ENCODE measurements around the gene RB1. TPM values are rescaled to one million over a fixed set of nuclear protein-coding genes. Genes with fewer than 3 reads are reported as not detected.
"Not testable (repeated sequence)": the region's sequence is repeated elsewhere in the genome, so short reads cannot be mapped to it uniquely, and the experiment has no call there.

RB1 gene
- total RNA-seq, 1 experiment from 2014 or later: 43.4 TPM

DNA sequence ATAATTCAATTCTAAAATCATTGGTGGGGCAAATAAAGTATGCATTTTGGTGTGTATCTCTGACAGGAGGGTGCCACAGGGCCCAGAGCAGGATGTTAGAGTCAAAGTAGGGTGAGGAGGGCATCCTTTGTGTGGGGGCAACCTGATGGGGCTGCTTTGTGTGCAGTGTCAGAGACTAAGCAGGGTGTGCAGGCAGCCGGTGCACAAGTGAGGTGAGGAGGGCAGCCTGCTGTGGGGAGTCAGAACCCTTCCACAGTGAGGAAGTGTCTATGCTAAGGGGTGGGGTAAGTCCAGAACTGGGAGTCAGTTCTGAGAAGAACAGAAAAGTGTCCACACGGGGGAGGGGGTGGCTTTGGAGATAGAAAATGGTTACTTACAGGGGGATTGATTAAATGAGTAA, 40.7 kb downstream of the RB1 start:
- Mint-ChIP-seq H3K4me3 (ENCODE audit: unreplicated experiment) (no peak overlapping the region), H3K27ac (ENCODE audit: low read depth, unreplicated experiment) (no peak overlapping the region), H3K27me3 (ENCODE audit: insufficient read depth, unreplicated experiment) (no peaks in the 10 kb centered on the region), H3K4me1 (ENCODE audit: insufficient read depth, unreplicated experiment) (no peaks in the 10 kb centered on the region), H3K36me3 (ENCODE audit: insufficient read depth, unreplicated experiment) (peaks cover 27% of the 10 kb centered on the region), H3K9me3 (ENCODE audit: unreplicated experiment) (peaks cover 3% of the 10 kb centered on the region)
- BruUV-seq (replicated peaks): no TSS peak
- intact Hi-C loops (cut with micrococcal nuclease): no loop called here
- TF ChIP-seq, protein P1, sequence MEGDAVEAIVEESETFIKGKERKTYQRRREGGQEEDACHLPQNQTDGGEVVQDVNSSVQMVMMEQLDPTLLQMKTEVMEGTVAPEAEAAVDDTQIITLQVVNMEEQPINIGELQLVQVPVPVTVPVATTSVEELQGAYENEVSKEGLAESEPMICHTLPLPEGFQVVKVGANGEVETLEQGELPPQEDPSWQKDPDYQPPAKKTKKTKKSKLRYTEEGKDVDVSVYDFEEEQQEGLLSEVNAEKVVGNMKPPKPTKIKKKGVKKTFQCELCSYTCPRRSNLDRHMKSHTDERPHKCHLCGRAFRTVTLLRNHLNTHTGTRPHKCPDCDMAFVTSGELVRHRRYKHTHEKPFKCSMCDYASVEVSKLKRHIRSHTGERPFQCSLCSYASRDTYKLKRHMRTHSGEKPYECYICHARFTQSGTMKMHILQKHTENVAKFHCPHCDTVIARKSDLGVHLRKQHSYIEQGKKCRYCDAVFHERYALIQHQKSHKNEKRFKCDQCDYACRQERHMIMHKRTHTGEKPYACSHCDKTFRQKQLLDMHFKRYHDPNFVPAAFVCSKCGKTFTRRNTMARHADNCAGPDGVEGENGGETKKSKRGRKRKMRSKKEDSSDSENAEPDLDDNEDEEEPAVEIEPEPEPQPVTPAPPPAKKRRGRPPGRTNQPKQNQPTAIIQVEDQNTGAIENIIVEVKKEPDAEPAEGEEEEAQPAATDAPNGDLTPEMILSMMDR (IDR thresholded peaks at IDR 0.05; ENCODE audit: unreplicated experiment): no peak
- POLR2A ChIA-PET: interaction anchor here (0.7 kb wide), 1 partner anchor 103 kb away, joined by 3 read pairs; no protein-coding TSS in a partner anchor
- no peak for DNase-seq (ENCODE audit: unreplicated experiment)
- CTCF ChIA-PET: interaction anchor here (0.6 kb wide), 1 partner anchor 403 kb away, joined by 3 read pairs; no protein-coding TSS in a partner anchor

DNA sequence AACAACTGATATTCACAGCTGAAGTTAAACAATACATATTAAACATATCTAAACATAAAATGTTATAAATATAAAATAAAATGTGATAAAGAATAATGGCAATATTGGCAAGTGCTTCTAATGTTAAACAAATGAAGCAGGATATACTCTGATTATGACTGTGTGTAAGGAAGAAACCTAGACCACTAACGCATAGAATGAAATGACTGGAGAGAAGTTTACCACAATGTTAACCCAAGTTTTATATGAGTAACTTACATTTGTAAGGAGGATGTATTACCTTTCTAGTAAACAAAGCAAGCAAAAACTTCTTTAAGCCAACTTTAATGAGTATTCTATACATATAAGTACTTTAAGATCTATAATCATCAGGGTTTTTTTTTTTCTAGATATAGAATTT, 43.0 kb downstream of the RB1 start:
- no peak for DNase-seq (ENCODE audit: unreplicated experiment)
- no peaks in the 10 kb centered on the region for H3K4me1 Mint-ChIP-seq (ENCODE audit: insufficient read depth, unreplicated experiment)
- ChIA-PET POLR2A (no interaction called here), CTCF (interaction anchor here (0.6 to 0.7 kb wide), 3 partner anchors 11 to 97 kb away, joined by 3 to 5 read pairs (median 4); no protein-coding TSS in a partner anchor)
- TF ChIP-seq, protein P1 (IDR thresholded peaks at IDR 0.05; ENCODE audit: unreplicated experiment): no peak
- H3K36me3 Mint-ChIP-seq (ENCODE audit: insufficient read depth, unreplicated experiment): peaks cover 44% of the 10 kb centered on the region
- no peak overlapping the region for H3K4me3 Mint-ChIP-seq (ENCODE audit: unreplicated experiment)
- H3K9me3 Mint-ChIP-seq (ENCODE audit: unreplicated experiment): peaks cover 18% of the 10 kb centered on the region
- no peak overlapping the region for H3K27ac Mint-ChIP-seq (ENCODE audit: low read depth, unreplicated experiment)
- intact Hi-C loops (cut with micrococcal nuclease): no loop called here
- no TSS peak for BruUV-seq (replicated peaks)
- H3K27me3 Mint-ChIP-seq (ENCODE audit: insufficient read depth, unreplicated experiment): no peaks in the 10 kb centered on the region

DNA sequence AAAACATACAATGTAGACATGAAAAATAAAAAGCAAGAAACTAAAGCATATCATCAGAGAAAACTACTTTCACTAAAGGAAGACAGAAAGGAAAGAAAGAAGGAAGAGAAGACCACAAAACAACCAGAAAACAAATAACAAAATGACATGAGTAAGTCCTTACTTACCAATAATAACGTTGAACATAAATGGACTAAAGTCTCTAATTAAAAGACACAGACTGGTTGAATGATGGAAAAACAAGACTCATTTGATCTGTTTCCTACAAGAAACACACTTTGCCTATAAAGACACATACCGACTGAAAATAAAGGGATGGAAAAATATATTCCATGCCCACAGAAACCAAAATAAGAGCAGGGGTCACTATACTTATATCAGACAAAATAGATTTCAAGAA, 46.0 kb downstream of the RB1 start:
- Mint-ChIP-seq H3K27ac (ENCODE audit: low read depth, unreplicated experiment) (no peak overlapping the region), H3K9me3 (ENCODE audit: unreplicated experiment) (peaks cover 28% of the 10 kb centered on the region)
- TF ChIP-seq, protein P1 (IDR thresholded peaks at IDR 0.05; ENCODE audit: unreplicated experiment): no peak

DNA sequence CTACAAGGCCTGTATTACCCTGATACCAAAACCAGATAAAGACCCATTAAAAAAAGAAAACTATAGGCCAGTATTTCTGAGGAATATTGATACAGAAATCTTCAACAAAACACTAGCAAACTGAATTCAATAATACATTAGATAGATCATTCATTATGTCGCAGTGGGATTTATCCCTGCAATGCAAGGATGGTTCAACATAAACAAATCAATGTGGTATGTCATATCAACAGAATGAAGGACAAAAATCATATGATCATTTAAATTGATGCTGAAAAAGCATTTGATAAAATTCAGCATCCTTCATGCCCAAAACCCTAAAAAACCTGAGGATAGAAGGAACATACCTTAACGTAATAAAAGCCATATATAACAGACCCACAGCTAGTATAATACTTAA, 50.0 kb downstream of the RB1 start:
- Mint-ChIP-seq H3K27me3 (ENCODE audit: insufficient read depth, unreplicated experiment) (no peaks in the 10 kb centered on the region), H3K4me3 (ENCODE audit: unreplicated experiment) (no peak overlapping the region), H3K4me1 (ENCODE audit: insufficient read depth, unreplicated experiment) (no peaks in the 10 kb centered on the region), H3K9me3 (ENCODE audit: unreplicated experiment) (peaks cover 28% of the 10 kb centered on the region), H3K27ac (ENCODE audit: low read depth, unreplicated experiment) (no peak overlapping the region), H3K36me3 (ENCODE audit: insufficient read depth, unreplicated experiment) (peaks cover 62% of the 10 kb centered on the region)
- no peak for DNase-seq (ENCODE audit: unreplicated experiment)
- intact Hi-C loops (cut with micrococcal nuclease): no loop called here
- no TSS peak for BruUV-seq (replicated peaks)
- ChIA-PET POLR2A (no interaction called here), CTCF (no interaction called here)
- TF ChIP-seq, protein P1 (IDR thresholded peaks at IDR 0.05; ENCODE audit: unreplicated experiment): no peak

More for the DNA sequence above, 46.0 kb downstream of the RB1 start:
- Mint-ChIP-seq H3K4me3 (ENCODE audit: unreplicated experiment) (no peak overlapping the region), H3K27me3 (ENCODE audit: insufficient read depth, unreplicated experiment) (no peaks in the 10 kb centered on the region), H3K36me3 (ENCODE audit: insufficient read depth, unreplicated experiment) (peaks cover 58% of the 10 kb centered on the region), H3K4me1 (ENCODE audit: insufficient read depth, unreplicated experiment) (no peaks in the 10 kb centered on the region)
- no TSS peak for BruUV-seq (replicated peaks)
- POLR2A ChIA-PET: no interaction called here
- intact Hi-C loops (cut with micrococcal nuclease): no loop called here
- CTCF ChIA-PET: no interaction called here
- DNase-seq (ENCODE audit: unreplicated experiment): no peak

DNA sequence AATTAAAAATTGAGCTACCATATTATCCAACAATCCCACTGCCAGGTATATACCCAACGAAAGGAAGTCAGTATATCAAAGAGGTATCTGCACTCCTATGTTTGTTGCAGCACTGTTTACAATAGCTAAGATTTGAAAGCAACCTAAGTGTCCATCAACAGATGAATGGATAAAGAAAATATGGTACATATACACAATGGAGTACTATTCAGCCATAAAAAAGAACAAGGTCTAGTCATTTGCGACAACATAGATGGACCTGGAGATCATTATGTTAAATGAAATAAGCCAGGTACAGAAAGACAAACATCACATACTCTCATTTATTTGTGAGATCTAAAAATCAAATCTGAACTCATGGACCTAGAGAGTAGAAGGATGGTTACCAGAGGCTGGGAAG, 52.0 kb downstream of the RB1 start:
- Mint-ChIP-seq H3K36me3 (ENCODE audit: insufficient read depth, unreplicated experiment) (peaks cover 61% of the 10 kb centered on the region), H3K9me3 (ENCODE audit: unreplicated experiment) (peaks cover 14% of the 10 kb centered on the region)
- intact Hi-C loops (cut with micrococcal nuclease); DNase-seq (ENCODE audit: unreplicated experiment); H3K27ac Mint-ChIP-seq (ENCODE audit: low read depth, unreplicated experiment); BruUV-seq (replicated peaks); H3K27me3 Mint-ChIP-seq (ENCODE audit: insufficient read depth, unreplicated experiment); H3K4me1 Mint-ChIP-seq (ENCODE audit: insufficient read depth, unreplicated experiment); H3K4me3 Mint-ChIP-seq (ENCODE audit: unreplicated experiment): not testable (repeated sequence)
- ChIA-PET POLR2A (interaction anchor here (0.7 kb wide), 1 partner anchor 10 kb away, joined by 3 read pairs; no protein-coding TSS in a partner anchor), CTCF (interaction anchor here (0.6 kb wide), 1 partner anchor 149 kb away, joined by 3 read pairs; no protein-coding TSS in a partner anchor)

All from MCF 10A (cell line).